Activated naive CD4-positive, alpha-beta T cell treated with anti-CD3 and anti-CD28 coated beads, Interleukin-2, amount 50 U/mL, for 16 hours (primary cell): ENCODE results near the gene FABP7.

Experiments
- DNase-seq: peaks from one replicate; pipeline ENCODE4 v3.0.0-alpha.2; 2020

Gene FABP7

GRCh38 chr6:122799140-122799745 lies 19.7 kb downstream of the FABP7 start:
- no peak for DNase-seq

DNA sequence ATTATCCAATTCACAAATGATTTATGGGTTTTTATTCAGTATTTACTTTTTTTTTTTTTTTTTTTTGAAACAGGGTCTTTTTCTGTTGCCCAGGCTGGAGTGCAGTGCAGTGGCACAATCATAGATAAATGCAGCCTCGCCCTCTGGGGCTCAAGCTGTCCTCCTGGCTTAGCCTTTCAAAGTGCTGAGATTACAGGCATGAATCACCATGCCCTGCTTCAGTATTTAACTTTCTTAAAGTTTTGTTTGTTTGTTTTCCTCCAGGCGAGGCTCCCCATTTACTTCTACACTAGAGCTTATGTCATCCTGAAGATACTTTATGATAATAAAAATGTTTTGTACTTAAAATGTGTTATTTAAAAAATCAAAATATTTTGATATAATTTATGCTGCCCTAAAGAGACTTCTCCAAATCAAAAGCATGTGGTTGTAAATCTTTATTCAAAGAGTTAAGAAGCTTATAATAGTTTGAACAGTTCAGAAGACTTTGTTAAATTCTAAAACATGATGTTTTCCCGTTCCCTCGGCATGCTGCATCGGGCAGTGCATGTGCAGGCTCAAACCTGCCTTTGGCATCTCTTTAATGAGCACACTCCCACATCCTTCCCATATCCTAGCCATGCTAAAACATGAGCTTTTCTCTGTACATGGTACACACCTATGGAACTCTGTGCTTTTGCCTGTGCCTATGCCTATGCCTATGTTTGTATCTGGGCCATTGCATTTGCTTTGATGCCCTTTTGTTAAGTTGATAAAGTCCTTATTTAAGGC lies 20.6 kb downstream of the FABP7 start:
- no peak for DNase-seq

DNA sequence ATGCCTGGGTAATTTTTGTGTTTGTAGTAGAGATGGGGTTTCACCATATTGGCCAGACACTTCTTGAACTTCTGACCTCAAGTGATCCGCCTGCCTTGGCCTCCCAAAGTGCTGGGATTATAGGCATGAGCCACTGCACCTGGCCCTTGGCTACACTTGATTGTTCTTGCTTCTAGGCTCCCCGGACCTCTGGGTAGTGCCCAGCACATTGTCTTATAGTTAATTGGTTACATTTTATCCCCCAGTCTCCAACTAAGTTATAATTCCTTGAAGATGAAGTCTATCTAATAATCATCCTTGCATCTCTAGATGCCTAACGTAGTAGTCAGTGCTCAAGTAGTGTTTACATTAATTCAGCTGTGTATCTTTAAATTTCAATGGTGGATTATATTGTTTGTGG lies 21.4 kb downstream of the FABP7 start:
- DNase-seq: no peak

DNA sequence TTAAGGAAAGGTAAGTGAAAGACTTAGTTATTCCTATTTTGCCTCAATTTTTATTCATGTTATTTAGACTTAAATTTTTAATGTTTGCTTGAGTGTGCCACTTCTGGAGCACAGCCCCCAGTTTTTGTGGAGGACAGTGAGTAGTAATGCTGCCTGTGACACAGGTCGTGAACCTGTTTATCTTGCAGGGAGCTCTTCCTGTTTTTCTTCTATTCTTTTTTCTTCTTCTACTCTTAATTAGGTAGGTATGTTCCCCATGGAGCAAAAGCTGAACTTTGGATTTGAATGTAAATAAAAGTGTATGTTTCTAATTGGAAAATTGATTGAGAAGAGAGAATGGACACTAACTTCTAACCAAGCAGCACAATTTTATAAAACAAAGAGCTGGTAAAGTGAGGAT lies 21.9 kb downstream of the FABP7 start:
- no peak for DNase-seq

- no peak for DNase-seq
Observed at GRCh38 chr6:122803171-122803661, 23.7 kb downstream of the FABP7 start.

DNA sequence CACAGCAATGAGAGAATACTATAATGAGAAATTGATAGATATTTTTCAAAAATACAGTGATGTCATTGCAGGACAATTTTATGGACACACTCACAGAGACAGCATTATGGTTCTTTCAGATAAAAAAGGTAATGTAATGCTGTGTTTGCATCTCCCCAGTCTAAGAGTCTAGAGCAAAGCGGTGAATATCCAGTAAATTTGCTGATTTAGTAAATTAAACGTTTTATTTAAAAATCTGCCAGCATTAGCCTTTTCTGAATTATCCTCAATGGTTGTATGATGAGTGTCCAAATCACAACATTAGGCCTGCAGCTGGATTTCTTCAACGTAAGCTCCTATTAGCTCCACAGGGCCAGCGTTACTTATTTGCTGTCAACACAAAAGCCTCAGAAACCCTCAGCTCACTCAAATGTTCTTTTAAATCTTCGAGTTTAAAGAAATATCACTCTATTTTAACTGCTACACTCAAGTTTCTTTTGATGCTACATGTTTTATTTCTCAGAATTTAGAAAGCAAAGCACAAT lies 25.5 kb downstream of the FABP7 start:
- DNase-seq: no peak

- no peak for DNase-seq
Observed at GRCh38 chr6:122806291-122806690, 26.8 kb downstream of the FABP7 start.

- DNase-seq: no peak
Observed at GRCh38 chr6:122808121-122808885, 28.8 kb downstream of the FABP7 start.

DNA sequence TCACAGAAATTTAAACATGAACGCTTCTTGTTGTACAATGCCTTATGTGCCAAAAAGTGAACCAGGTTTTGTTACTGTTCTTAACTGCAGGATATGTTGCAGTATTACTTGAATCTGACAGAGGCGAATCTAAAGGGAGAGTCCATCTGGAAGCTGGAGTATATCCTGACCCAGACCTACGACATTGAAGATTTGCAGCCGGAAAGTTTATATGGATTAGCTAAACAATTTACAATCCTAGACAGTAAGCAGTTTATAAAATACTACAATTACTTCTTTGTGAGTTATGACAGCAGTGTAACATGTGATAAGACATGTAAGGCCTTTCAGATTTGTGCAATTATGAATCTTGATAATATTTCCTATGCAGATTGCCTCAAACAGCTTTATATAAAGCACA lies 29.5 kb downstream of the FABP7 start:
- no peak for DNase-seq

DNA sequence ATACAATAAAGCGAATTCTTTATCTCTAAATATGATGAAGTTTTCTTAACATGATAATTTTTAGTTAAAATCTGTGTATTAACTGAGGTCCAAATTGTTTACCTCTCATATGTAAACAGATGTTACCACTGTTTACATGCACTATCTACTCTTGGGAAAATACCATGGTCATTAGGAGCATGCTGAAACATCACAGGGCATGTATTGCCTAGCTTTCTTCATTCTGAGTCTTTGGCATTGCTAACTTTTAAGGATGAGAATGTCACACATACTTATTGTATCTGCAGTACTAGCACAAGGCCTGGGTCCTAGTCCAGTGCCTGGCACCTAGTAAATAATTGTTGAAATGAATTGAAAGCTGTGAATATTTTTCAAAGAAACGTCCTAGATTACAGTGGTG lies 30.2 kb downstream of the FABP7 start:
- DNase-seq: no peak

- no peak for DNase-seq
Observed at GRCh38 chr6:122810189-122810588, 30.7 kb downstream of the FABP7 start.

GRCh38 chr6:122817358-122817757 lies 37.8 kb downstream of the FABP7 start:
- DNase-seq: no peak

GRCh38 chr6:122817766-122818165 lies 38.2 kb downstream of the FABP7 start:
- DNase-seq: no peak

- no peak for DNase-seq
Observed at GRCh38 chr6:122818866-122819265, 39.4 kb downstream of the FABP7 start.

- DNase-seq: no peak
Observed at GRCh38 chr6:122821095-122821494, 41.6 kb downstream of the FABP7 start.

GRCh38 chr6:122825163-122825562 lies 45.6 kb downstream of the FABP7 start:
- no peak for DNase-seq

- DNase-seq: no peak
Observed at GRCh38 chr6:122829456-122829855, 49.9 kb downstream of the FABP7 start.

DNA sequence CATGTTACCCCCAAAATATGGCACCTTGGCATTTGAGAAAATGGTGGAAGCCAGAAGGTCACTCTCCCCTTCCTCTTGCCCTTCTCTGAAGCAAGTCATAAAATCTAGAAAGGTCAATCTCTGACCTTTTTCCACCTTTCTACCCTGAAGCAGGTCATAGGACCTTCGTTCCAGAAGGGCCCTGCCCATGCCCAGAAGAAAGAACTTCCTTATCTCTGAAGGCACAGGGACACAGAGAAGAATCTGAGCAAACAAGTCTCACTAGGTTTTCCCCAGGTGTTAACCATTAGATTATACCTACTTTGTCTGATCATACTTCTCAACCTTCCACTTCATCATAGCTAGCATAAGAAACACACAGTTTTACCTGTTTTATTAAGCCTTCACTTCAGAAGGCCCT lies 52.0 kb downstream of the FABP7 start:
- DNase-seq: no peak

DNA sequence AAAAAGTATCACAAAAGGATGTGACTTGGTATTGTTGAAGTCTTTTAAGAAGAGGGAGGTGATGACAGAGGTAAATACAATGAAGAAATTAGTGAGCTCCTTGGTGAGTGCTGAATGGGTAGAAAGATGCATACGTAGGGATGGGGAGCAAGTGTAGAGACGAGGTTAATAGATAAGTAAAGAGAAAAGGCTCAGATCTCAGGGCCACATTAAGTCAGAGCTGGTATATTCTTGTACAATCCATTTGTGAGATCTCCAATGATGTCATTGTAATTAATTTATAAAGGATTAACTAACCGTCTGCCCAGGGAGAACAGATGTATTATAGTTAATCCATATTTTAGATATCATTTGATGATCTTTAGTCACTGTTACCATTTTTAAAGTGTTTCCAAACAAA lies 52.9 kb downstream of the FABP7 start:
- DNase-seq: no peak

DNA sequence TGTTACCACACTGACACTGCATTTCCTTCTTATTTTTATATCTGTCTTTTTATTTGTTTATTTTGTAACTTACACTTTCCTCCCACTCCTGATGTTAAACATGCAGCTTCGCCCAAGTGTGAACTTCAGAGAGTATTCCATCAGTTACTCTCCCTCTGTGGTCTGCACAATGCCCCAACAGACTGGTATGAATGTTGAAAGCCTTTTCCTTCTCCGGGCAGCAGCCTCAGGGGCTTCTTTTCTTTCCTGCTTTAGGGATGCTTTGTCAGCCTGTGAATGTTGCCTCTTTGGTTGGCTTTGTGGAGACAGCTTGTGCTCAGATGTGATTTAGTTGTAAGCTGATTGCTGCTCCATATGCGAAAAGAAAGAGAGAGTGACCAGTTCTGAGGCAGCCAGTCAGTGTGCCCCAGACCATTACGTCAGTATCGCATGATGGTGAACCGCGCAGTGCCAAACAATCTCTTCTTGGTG lies 53.5 kb downstream of the FABP7 start:
- no peak for DNase-seq
